OCI-LY7 (cell line): ENCODE measurements around the gene RGS7BP.

Experiments
- EZH2phosphoT487 ChIP-seq: fragments of 200-600 bp; sonication (generic); IDR thresholded peaks from 2 replicates; pipeline ENCODE4 v1.6.1; 2018; ENCODE audit warnings: low read depth, borderline replicate concordance, mild to moderate bottlenecking, mixed run types, antibody characterized with exemption, low read length, moderate library complexity, mixed read lengths
- TF ChIP-seq, protein P1 (sequence below): fragments of 200-600 bp; sonication (generic); conservative IDR thresholded peaks from 2 replicates; pipeline ENCODE4 v1.5.1; 2014; ENCODE audit warnings: mild to moderate bottlenecking, antibody characterized with exemption, low read length, moderate library complexity, mixed read lengths

- TF ChIP-seq, protein P1, sequence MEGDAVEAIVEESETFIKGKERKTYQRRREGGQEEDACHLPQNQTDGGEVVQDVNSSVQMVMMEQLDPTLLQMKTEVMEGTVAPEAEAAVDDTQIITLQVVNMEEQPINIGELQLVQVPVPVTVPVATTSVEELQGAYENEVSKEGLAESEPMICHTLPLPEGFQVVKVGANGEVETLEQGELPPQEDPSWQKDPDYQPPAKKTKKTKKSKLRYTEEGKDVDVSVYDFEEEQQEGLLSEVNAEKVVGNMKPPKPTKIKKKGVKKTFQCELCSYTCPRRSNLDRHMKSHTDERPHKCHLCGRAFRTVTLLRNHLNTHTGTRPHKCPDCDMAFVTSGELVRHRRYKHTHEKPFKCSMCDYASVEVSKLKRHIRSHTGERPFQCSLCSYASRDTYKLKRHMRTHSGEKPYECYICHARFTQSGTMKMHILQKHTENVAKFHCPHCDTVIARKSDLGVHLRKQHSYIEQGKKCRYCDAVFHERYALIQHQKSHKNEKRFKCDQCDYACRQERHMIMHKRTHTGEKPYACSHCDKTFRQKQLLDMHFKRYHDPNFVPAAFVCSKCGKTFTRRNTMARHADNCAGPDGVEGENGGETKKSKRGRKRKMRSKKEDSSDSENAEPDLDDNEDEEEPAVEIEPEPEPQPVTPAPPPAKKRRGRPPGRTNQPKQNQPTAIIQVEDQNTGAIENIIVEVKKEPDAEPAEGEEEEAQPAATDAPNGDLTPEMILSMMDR, result no peak
- no peak for TF ChIP-seq EZH2phosphoT487
Measured at GRCh38 chr5:64653766-64654560, 148.1 kb downstream of the RGS7BP start.
